Naive B cell (primary cell): ENCODE results near the gene SPDYC. TPM values are rescaled to one million over a fixed set of nuclear protein-coding genes. Genes with fewer than 3 reads are reported as not detected.

Experiments used
- ATAC-seq, 2 donors: fragments of 150-1000 bp; cut with Tn5 transposase; 2 replicates each; pipeline ENCODE4 v1.10.0; 2021; ENCODE audit warnings: low read depth in 2 of 2, mild to moderate bottlenecking in 2 of 2, moderate library complexity in 2 of 2
- DNase-seq: peaks from one replicate; pipeline ENCODE4 v3.0.0; 2022
- H3K27ac Mint-ChIP-seq, 6 donors: one replicate each; pipeline ENCODE4 v1.8.0; 2020 to 2022; ENCODE audit warnings: mild to moderate bottlenecking in 6 of 6, mixed read lengths in 6 of 6, moderate library complexity in 5 of 6, inconsistent platforms in 2 of 6
- H3K27me3 Mint-ChIP-seq, 3 donors: one replicate each; pipeline ENCODE4 v1.8.0; 2021 to 2022; ENCODE audit warnings: mixed read lengths in 3 of 3, mild to moderate bottlenecking in 1 of 3
- H3K36me3 Mint-ChIP-seq, 2 donors: one replicate each; pipeline ENCODE4 v1.8.0; 2020 to 2022; ENCODE audit warnings: mixed read lengths in 2 of 2, inconsistent platforms in 1 of 2, mild to moderate bottlenecking in 1 of 2
- H3K4me1 Mint-ChIP-seq, 3 donors: one replicate each; pipeline ENCODE4 v1.8.0; 2020 to 2022; ENCODE audit warnings: mixed read lengths in 3 of 3, inconsistent platforms in 1 of 3, mild to moderate bottlenecking in 1 of 3, moderate library complexity in 1 of 3
- H3K4me3 Mint-ChIP-seq, 8 donors: one replicate each; pipeline ENCODE4 v1.8.0; 2020 to 2022; ENCODE audit warnings: mild to moderate bottlenecking in 8 of 8, mixed read lengths in 8 of 8, moderate library complexity in 8 of 8, inconsistent platforms in 2 of 8
- H3K9me3 Mint-ChIP-seq, 7 donors: one replicate each; pipeline ENCODE4 v1.8.0; 2020 to 2022; ENCODE audit warnings: mixed read lengths in 7 of 7, mild to moderate bottlenecking in 5 of 7, inconsistent platforms in 2 of 7, moderate library complexity in 1 of 7
- polyA plus RNA-seq, 6 donors: library from polyadenylated mRNA; unstranded; fragments of 300-500 nt; fragmentation: Illumina TruSeq; gene quantifications; one replicate each; pipeline ENCODE4 v1.2.3, GENCODE V29; 2021; ENCODE audit warnings: low read depth in 6 of 6

Gene SPDYC
- polyA plus RNA-seq, 6 donors from 2014 or later = 0.48 TPM; not detected in 5

GRCh38 chr11:65216830-65217229 lies 46.8 kb downstream of the SPDYC start:
- peaks cover 19 to 23% (median 22%) of the 10 kb centered on the region in 3 donors for H3K4me1 Mint-ChIP-seq
- no peak for DNase-seq
- no peak overlapping the region for H3K27ac Mint-ChIP-seq

GRCh38 chr11:65217441-65218423 lies 47.7 kb downstream of the SPDYC start:
- Mint-ChIP-seq H3K36me3 (no peaks in the 10 kb centered on the region), H3K4me1 (peaks cover 17 to 21% (median 19%) of the 10 kb centered on the region in 3 donors), H3K9me3 (peaks cover 0 to 5% (median 0%) of the 10 kb centered on the region in 7 donors), H3K27me3 (no peaks in the 10 kb centered on the region), H3K4me3 (peak overlapping the region in 1 of 8 donors; percentile 25), H3K27ac (no peak overlapping the region)
- DNase-seq (no peak), ATAC-seq (no peak)

More at GRCh38 chr11:65216830-65217229, 46.8 kb downstream of the SPDYC start:
- peaks cover 0 to 5% (median 0%) of the 10 kb centered on the region in 7 donors for H3K9me3 Mint-ChIP-seq
- H3K27me3 Mint-ChIP-seq = no peaks in the 10 kb centered on the region
- no peak overlapping the region for H3K4me3 Mint-ChIP-seq
- ATAC-seq = no peak
- no peaks in the 10 kb centered on the region for H3K36me3 Mint-ChIP-seq

- no peaks in the 10 kb centered on the region for H3K36me3 Mint-ChIP-seq
- H3K27ac Mint-ChIP-seq = no peak overlapping the region
- no peaks in the 10 kb centered on the region for H3K27me3 Mint-ChIP-seq
These were observed 48.4 kb downstream of the SPDYC start for GRCh38 chr11:65218446-65218845.

GRCh38 chr11:65219930-65220213 lies 49.8 kb downstream of the SPDYC start:
- H3K27ac Mint-ChIP-seq = no peak overlapping the region
- peak overlapping the region in 1 of 8 donors; percentile 36 for H3K4me3 Mint-ChIP-seq
- no peaks in the 10 kb centered on the region for H3K27me3 Mint-ChIP-seq
- peaks cover under 1 to 10% (median 8%) of the 10 kb centered on the region in 3 donors for H3K4me1 Mint-ChIP-seq
- H3K9me3 Mint-ChIP-seq = peaks cover 0 to 5% (median 0%) of the 10 kb centered on the region in 7 donors
- DNase-seq = no peak
- ATAC-seq = no peak
- H3K36me3 Mint-ChIP-seq = no peaks in the 10 kb centered on the region

More at GRCh38 chr11:65218446-65218845, 48.4 kb downstream of the SPDYC start:
- DNase-seq = no peak
- Mint-ChIP-seq H3K9me3 (peaks cover 0 to 5% (median 0%) of the 10 kb centered on the region in 7 donors), H3K4me1 (peaks cover 12 to 17% (median 14%) of the 10 kb centered on the region in 3 donors), H3K4me3 (no peak overlapping the region)
- no peak for ATAC-seq

- H3K36me3 Mint-ChIP-seq = no peaks in the 10 kb centered on the region
- peak overlapping the region in 1 of 6 donors; percentile 32 for H3K27ac Mint-ChIP-seq
- no peak for ATAC-seq
These were observed 51.0 kb downstream of the SPDYC start for GRCh38 chr11:65221026-65221425.

More at GRCh38 chr11:65221026-65221425, 51.0 kb downstream of the SPDYC start:
- Mint-ChIP-seq H3K9me3 (no peaks in the 10 kb centered on the region), H3K4me1 (peaks cover 7 to 12% (median 10%) of the 10 kb centered on the region in 3 donors), H3K4me3 (no peak overlapping the region), H3K27me3 (no peaks in the 10 kb centered on the region)
- no peak for DNase-seq

Other genes starting within 250 kb of the SPDYC start
- gene PPP2R5B, start 245.5 kb upstream of the SPDYC start, polyA plus RNA-seq = 10 to 100 TPM in 3 of 6 donors, 1 to 10 TPM in 3; 7.2 to 15.1 (median 10.2) TPM
- not detected for gene GPHA2, start 234.3 kb upstream of the SPDYC start, polyA plus RNA-seq
- 1 to 10 TPM in 2 of 6 donors, under 1 TPM in 2, not detected in 2; 0.48 to 1.7 (median 1.1) TPM for gene MAJIN, start 198.1 kb upstream of the SPDYC start, polyA plus RNA-seq
- 1 to 10 TPM in 3 of 6 donors, under 1 TPM in 2, not detected in 1; 0.13 to 2.9 (median 1.6) TPM for gene BATF2, start 173.3 kb upstream of the SPDYC start, polyA plus RNA-seq
- 10 to 100 TPM; 45.9 to 74.0 (median 64.2) TPM for gene ARL2, start 156.1 kb upstream of the SPDYC start, polyA plus RNA-seq
- gene SNX15, start 142.8 kb upstream of the SPDYC start, polyA plus RNA-seq = 10 to 100 TPM; 11.7 to 18.3 (median 14.9) TPM
- gene SAC3D1, start 129.0 kb upstream of the SPDYC start, polyA plus RNA-seq = 1 to 10 TPM; 4.7 to 9.6 (median 6.4) TPM
- gene NAALADL1, start 111.7 kb upstream of the SPDYC start, polyA plus RNA-seq = 10 to 100 TPM; 19.4 to 28.3 (median 24.3) TPM
- under 1 TPM in 5 of 6 donors, not detected in 1; 0.11 to 1.00 (median 0.47) TPM for gene CDCA5, start 86.2 kb upstream of the SPDYC start, polyA plus RNA-seq
- gene ZFPL1, start 86.0 kb upstream of the SPDYC start, polyA plus RNA-seq = 10 to 100 TPM; 30.0 to 37.4 (median 35.0) TPM
- gene VPS51, start 74.0 kb upstream of the SPDYC start, polyA plus RNA-seq = 100 to 1,000 TPM in 2 of 6 donors, 10 to 100 TPM in 4; 80.5 to 106 (median 91.2) TPM
- 10 to 100 TPM; 11.6 to 18.4 (median 15.0) TPM for gene TM7SF2, start 58.4 kb upstream of the SPDYC start, polyA plus RNA-seq
- gene ZNHIT2, start 52.5 kb upstream of the SPDYC start, polyA plus RNA-seq = 10 to 100 TPM in 4 of 6 donors, 1 to 10 TPM in 2; 6.3 to 16.5 (median 14.1) TPM
- 1,000 to 10,000 TPM; 1,024 to 1,586 (median 1,385) TPM for gene FAU, start 48.1 kb upstream of the SPDYC start, polyA plus RNA-seq
- gene MRPL49, start 47.9 kb upstream of the SPDYC start, polyA plus RNA-seq = 100 to 1,000 TPM in 3 of 6 donors, 10 to 100 TPM in 3; 68.8 to 111 (median 102) TPM
- 10 to 100 TPM; 21.4 to 86.9 (median 43.5) TPM for gene SYVN1, start 35.7 kb upstream of the SPDYC start, polyA plus RNA-seq
- gene CAPN1, start 11.7 kb downstream of the SPDYC start, polyA plus RNA-seq = 100 to 1,000 TPM in 5 of 6 donors, 10 to 100 TPM in 1; 93.8 to 132 (median 124) TPM
- 10 to 100 TPM; 11.9 to 20.4 (median 16.2) TPM for gene POLA2, start 91.7 kb downstream of the SPDYC start, polyA plus RNA-seq
- gene CDC42EP2, start 144.6 kb downstream of the SPDYC start, polyA plus RNA-seq = under 1 TPM in 1 of 6 donors, not detected in 5; 0.88 TPM
- gene DPF2, start 163.6 kb downstream of the SPDYC start, polyA plus RNA-seq = 100 to 1,000 TPM in 1 of 6 donors, 10 to 100 TPM in 5; 68.1 to 104 (median 91.9) TPM
- gene TIGD3, start 184.5 kb downstream of the SPDYC start, polyA plus RNA-seq = 1 to 10 TPM; 1.5 to 3.3 (median 1.8) TPM
- gene SLC25A45, start 212.4 kb downstream of the SPDYC start, polyA plus RNA-seq = 10 to 100 TPM; 10.2 to 35.1 (median 16.2) TPM
- 10 to 100 TPM; 45.3 to 64.6 (median 53.8) TPM for gene FRMD8, start 216.4 kb downstream of the SPDYC start, polyA plus RNA-seq